ENCODE results near the gene MROH8.
A peak's percentile ranks its signal among the peaks of the same experiment; 100 is the strongest.

The MROH8 gene

GRCh38 chr20:37095599-37096414, 83.5 kb downstream of the MROH8 start, which contains the start of gene RBL1 (continued):
- TF ChIP-seq BCL6B (tag by site-specific recombination; IDR thresholded peaks at IDR 0.05) (no peak), SP7 (tag by site-specific recombination; IDR thresholded peaks at IDR 0.05) (peak; percentile 98), ZXDB (tag by site-specific recombination; IDR thresholded peaks at IDR 0.05) (peak; percentile 99), ZNF610 (tag by site-specific recombination; IDR thresholded peaks at IDR 0.05; ENCODE audit: borderline replicate concordance) (peak; percentile 91), ZNF664 (tag by site-specific recombination; IDR thresholded peaks at IDR 0.05) (peak; percentile 71; the same call in 1 of the 2 replicates), ZBTB20 (tag by site-specific recombination; IDR thresholded peaks at IDR 0.05) (peak; percentile 86; the same call in 1 of the 2 replicates), ZNF2 (tag by site-specific recombination; IDR thresholded peaks at IDR 0.05) (peak; percentile 95), ZNF341 (tag by site-specific recombination; IDR thresholded peaks at IDR 0.05; ENCODE audit: low read depth) (peak; percentile 50), RBAK (tag by site-specific recombination; IDR thresholded peaks at IDR 0.05) (no peak), ZNF24 (tag by site-specific recombination; IDR thresholded peaks at IDR 0.05) (peak; percentile 97), ZNF274 (IDR thresholded peaks at IDR 0.05; ENCODE audit: low read length) (no peak), ZNF274 (tag by site-specific recombination; IDR thresholded peaks at IDR 0.05; ENCODE audit: borderline replicate concordance) (no peak)

GRCh38 chr20:37095108-37095598, 84.2 kb downstream of the MROH8 start:
- ChIA-PET CTCF (interaction anchor here (1.0 kb wide), 1 partner anchor 22 kb away, joined by 3 read pairs; no protein-coding TSS in a partner anchor), POLR2A (interaction anchor here (0.9 to 2.3 kb wide), 7 partner anchors 9 to 86 kb away, joined by 3 to 30 read pairs (median 4); partner anchors contain the start of genes MROH8 and RPN2)
- peaks cover 8 to 29% of the 10 kb centered on the region in 2 experiments; a peak in 2 of 3 replicates for H3K36me3 ChIP-seq (ENCODE audit: control insufficient read depth in 2 of 2, insufficient read depth in 1 of 2, low read length in 2 of 2)
- no peak for TF ChIP-seq ZNF404 (tag by site-specific recombination; IDR thresholded peaks at IDR 0.05)
- no peak for TF ChIP-seq ZNF530 (tag by site-specific recombination; IDR thresholded peaks at IDR 0.05; ENCODE audit: low read depth)
- TF ChIP-seq ZNF791 (tag by site-specific recombination; IDR thresholded peaks at IDR 0.05) = no peak
- peak; percentile 19; the same call in 1 of the 2 replicates for TF ChIP-seq ZNF341 (tag by site-specific recombination; IDR thresholded peaks at IDR 0.05; ENCODE audit: low read depth)
- TF ChIP-seq ZNF660 (tag by site-specific recombination; IDR thresholded peaks at IDR 0.05) = no peak
- TF ChIP-seq ZNF202 (tag by site-specific recombination; IDR thresholded peaks at IDR 0.05; ENCODE audit: borderline replicate concordance) = no peak
- no peak for TF ChIP-seq SP7 (tag by site-specific recombination; IDR thresholded peaks at IDR 0.05)
- H3K4me3 ChIP-seq (ENCODE audit: low read depth, low read length) = peak overlapping the region; percentile 74
- H3K27ac ChIP-seq (ENCODE audit: extremely low read depth, low read depth, low read length) = peak overlapping the region; percentile 93
- no peaks in the 10 kb centered on the region for H3K9me3 ChIP-seq (ENCODE audit: control insufficient read depth, insufficient read depth, low read depth, low read length)
- peaks cover 2% of the 10 kb centered on the region for H3K4me1 ChIP-seq (ENCODE audit: control insufficient read depth, insufficient read depth, low read length)

- no peak overlapping the region for H3K27ac ChIP-seq (ENCODE audit: extremely low read depth, low read depth, low read length)
- POLR2A ChIA-PET = no interaction called here
- TF ChIP-seq ZBTB20 (tag by site-specific recombination; IDR thresholded peaks at IDR 0.05) = no peak
- no peak for TF ChIP-seq ZNF211 (tag by site-specific recombination; IDR thresholded peaks at IDR 0.05; ENCODE audit: low read depth)
- no peak for TF ChIP-seq ZNF335 (tag by site-specific recombination; conservative IDR thresholded peaks at IDR 0.05)
- CTCF ChIA-PET = interaction anchor here (0.7 kb wide), 1 partner anchor 11 kb away, joined by 3 read pairs; no protein-coding TSS in a partner anchor
- H3K4me3 ChIP-seq (ENCODE audit: low read depth, low read length) = no peak overlapping the region
- no peaks in the 10 kb centered on the region for H3K9me3 ChIP-seq (ENCODE audit: control insufficient read depth, insufficient read depth, low read depth, low read length)
- peaks cover 47 to 58% of the 10 kb centered on the region in 2 experiments for H3K36me3 ChIP-seq (ENCODE audit: control insufficient read depth in 2 of 2, insufficient read depth in 1 of 2, low read length in 2 of 2)
- peaks cover 2% of the 10 kb centered on the region; the same call in 1 of the 2 replicates for H3K4me1 ChIP-seq (ENCODE audit: control insufficient read depth, insufficient read depth, low read length)
Measured at GRCh38 chr20:37090407-37090806, 88.9 kb downstream of the MROH8 start.
